ENCODE measurements around the gene XKR3.
"Not testable (repeated sequence)": the region's sequence is repeated elsewhere in the genome, so short reads cannot be mapped to it uniquely, and the experiment has no call there.

XKR3 gene

DNA sequence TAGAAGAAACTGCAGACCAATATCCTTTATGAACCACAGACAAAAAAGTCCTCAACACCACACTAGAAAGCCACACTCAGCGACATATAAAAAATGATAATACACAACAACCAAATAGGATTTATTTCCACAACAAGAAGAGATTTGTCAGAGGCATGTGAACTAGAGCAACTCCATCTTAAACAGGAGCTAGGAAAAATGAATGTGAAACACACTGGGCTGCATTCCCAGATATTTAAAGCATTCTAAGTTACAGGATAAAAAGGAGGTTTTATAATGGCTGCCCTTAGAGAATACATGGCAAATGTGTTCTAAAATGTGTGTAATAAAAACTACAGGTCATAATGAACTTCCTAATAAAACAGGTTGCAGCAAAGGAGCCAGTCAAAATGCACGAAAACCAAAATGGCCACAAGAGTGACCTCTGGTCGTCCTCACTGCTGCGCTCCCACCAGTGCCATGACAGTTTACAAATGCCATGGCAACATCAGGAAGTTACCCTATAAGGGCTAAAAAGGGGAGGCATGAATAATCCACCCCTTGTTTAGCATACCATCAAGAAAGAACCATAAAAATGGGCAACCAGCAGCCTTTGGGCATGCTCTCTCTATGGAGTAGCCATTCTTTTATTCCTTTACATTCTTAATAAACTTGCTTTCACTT lies 21.8 kb downstream of the XKR3 start:
- DNase-seq = no peak

DNA sequence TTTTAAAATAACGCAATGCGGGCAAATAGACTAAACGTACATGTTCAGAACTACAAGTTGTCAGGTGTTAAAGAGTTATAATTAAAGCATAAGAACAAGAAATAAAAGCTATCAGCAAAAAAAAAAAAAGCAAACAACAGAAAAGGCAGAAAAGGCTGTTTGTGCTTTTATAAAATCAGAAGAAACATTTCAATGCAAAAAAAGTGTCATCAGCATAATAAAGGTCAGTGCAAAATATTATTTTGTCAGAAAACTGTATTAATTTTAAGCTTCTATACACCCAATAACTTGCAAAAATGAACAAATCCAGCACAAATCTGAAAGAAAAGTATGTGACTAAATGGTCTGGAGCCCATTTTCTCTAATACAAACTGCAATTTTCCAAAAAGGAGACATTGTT lies 23.6 kb downstream of the XKR3 start:
- DNase-seq = no peak

DNA sequence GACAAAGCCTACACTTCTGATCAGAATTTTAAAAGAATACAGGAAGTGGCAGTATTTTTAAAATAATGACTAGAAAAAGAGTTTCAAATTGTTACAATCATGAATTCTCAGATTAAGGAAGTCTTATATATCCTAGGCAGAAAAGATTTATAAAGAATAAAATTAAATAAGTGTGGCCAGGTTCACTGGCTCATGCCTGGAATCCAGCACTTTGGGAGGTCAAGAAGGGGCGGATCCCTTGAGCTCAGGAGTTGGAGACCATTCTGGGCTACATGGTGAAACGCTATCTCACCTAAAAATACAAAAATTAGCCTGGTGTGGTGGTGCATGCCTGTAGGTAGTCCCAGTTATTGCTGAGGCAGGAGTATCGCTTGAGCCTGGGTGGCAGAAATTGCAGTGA lies 24.1 kb downstream of the XKR3 start:
- DNase-seq = no peak

DNA sequence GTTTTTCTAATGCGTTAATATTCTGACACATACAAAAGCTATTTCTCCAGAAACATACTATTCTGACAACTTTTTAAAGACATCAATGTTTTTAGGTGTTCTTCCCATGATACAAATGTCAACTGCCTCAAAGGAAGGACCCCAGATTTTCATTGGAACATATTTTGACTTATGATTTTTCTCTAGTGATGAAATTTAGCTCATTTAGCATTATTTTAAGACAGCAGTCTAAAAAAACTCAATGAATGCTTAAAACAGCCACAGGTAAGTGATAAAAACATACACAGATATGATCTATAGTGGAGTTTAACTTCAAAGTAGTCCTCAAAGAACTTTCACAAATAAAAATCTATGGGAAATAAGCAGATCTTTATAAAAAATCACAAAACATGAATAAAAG lies 24.9 kb downstream of the XKR3 start:
- no peak for DNase-seq

DNA sequence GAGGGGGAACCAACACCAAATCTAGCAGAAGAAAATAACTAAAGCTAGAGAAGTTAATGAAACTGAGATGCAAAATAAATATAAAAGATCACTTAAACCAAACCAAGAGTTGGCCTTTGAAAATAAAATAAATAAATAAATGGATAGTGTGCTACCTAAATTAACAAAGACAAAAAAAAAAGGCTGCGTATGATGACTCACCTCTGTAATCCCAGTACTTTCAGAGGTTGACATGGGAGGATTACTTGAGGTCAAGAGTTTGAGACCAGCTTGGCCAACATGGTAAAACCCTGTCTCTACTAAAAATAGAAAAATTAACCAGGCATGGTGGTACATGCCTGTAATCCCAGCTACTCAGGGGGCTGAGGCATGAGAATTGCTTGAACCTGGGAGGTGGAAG lies 29.7 kb downstream of the XKR3 start:
- DNase-seq = not testable (repeated sequence)

DNA sequence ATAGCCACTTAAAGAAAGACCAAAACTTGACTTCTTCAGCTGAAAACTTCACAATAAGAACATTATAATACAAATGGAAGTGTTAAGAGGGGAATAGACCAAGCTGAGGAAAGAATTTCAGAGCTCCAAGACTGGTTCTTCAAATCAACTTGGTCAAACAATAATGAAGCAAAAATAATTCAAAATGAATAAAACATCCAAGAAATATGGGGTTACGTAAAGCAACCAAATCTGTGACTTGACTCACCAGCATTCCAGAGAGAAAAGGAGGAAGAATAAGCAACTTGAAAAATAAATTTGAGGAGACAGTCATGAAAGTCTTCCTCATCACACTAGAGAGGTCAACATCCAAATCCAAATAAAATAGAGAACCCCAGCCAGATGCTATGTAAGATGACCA lies 31.4 kb downstream of the XKR3 start:
- no peak for DNase-seq

DNA sequence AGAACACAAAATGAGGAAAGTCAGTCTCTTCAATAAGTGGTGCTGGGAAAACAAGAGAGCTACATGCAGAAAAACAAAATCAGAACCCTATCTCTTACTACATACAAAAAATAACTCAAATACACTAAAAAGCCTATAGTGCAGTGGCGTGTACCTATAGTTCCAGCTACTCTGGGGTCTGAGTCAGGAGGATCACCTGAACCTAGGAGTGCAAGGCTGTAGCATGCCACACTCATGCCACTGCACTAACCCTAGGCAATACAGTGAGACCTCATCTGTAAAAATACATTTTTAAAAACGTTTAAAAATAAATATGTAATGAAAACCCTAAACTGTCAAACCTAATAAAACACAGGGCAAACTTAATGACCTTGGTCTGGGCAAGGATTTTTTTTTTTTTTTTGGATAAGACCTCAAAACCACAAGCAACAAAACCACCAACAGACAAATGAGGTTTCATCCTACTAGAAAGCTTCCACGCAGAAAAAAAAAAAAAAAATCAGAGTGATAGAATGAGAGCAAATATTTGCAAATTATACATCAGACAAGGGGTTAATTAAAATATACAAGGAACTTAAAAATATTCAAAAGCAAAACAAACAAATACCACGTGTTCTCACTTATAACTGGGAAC lies 35.2 kb downstream of the XKR3 start:
- DNase-seq = no peak

DNA sequence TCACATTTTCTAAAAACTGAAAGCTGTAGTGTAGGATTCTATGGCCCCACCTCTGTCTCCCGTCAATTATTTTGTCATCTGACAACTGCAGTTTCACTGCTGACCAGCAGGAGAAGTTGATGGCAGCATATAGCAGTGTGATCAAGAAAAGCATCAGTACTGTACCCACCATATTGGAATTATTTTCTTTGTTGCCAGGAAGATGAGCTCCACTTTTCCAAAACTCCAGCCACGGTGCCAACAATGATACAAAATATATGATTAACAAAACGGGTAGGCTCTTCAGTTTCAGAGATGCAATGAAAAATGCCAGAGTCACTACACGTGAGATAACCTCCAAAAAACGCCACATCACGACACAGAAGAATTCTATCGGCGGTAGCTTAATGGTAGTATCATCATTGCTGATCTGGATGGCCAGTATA lies 41.3 kb downstream of the XKR3 start:
- DNase-seq = no peak

DNA sequence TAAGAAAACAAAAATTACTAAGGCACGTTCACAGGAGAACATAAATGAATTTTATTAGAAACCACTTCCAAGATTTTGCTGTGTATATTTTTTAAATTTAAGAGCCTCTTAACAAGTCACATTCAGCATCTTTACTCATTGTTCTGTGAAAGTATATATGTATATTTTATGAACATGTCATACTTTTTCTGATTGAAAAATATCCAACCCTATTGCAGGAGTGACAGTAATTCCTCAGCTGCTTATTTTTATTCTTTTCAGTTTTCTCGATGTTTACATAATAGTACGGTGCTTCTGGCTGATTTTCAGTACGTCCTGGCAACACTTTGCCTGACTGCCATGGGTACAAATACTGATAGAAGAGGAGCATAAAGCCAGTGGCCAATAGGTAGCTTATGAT lies 41.8 kb downstream of the XKR3 start:
- DNase-seq = no peak

DNA sequence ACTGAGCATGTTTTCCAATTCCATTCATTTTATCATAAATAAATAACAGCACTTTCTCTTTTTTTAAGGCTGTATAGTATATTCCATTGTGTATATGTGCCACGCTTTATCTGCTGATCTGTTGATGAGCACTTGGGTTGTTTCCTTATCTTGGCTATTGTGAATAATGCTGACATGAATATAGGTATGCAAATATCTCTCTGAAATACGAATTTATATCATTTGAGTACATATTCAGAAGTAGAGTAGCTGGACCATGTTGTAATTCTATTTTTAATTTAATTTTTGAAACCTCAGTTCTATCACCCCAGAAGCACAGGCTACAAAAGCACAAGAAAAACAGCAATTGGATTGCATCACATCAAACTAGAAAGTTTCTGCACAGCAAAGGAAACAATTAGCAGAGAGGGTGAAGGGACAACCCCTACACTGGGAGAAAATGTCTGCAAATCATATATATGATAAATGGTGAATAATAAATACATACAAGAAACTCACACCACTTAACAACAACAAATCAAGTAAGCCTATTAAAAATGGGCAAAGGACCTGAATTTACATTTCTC lies 43.4 kb downstream of the XKR3 start:
- DNase-seq = no peak

DNA sequence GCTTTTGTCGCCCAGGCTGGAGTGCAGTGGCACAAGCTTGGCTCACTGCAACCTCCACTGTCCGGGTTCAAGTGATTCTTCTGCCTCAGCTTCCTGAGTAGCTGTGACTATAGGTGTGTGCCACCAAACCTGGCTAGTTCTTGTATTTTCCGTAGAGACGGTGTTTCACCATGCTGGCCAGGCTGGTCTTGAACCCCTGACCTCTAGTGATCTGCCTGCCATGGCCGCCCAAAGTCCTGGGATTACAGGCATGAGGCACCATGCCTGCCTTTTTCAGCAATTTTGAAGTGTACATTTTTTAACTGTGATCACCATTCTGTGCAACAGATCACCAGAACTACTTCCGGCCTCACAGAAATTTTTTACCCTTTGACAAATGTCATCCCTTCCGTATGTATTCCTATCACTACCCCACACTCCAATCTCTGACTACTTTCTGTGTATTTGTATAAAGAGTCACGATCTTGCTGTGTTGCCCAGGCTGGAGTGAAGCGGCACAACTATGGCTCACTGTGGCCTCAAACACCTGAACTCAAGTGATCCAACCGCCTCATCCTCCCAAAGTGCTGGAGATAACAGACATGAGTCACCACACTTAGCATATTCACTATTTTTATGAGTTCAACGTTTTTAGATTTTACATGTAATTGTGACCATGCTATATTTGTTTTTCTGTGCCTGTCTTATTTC lies 44.0 kb downstream of the XKR3 start:
- no peak for DNase-seq

DNA sequence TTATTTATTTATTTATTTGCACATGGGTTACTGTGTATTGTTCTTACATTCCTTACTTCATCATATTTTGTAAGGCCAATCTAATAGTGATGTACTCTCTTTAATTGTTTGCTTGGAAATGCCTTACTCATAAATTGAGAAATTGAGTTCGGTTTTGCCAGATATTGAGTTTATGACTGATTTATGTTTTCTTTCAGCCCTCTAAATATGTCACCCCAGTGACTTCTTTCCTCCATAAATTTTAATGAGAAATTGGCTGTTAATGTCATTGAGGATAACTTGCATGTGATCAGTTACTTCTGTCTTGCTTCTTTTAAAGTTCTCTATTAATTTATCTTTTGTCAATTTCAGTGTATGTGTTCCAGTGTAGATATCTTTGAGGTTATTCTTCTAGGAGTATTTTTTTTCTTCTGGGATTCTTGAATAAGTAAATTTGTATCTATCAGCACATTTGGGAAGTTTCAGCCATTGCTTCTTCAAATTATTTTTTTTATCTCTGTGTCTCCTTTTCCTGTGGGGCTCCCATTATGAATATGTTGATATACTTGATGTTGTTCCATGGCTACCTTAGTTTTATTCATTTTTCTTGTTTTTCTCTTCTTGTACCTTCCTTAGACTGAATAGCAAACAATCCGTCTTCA lies 47.8 kb downstream of the XKR3 start:
- DNase-seq = no peak

DNA sequence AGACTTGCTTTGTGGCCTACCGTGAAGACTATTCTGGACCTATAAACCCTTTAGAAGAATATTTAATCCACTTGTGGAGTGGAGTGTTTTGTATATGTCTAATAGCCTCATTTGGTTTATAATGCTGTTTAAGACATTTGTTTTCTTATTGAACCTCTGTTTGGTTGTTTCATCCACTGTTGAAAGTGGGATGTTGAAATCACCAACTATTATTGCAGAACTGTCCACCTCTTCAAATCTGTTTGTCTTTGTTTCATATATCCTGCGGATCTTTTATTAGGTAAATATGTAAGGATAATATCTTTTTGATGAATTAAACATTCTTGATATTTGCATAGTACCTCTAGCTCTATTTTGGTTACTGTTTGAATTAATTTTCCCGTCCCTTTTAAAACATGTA lies 49.1 kb downstream of the XKR3 start:
- DNase-seq = no peak

DNA sequence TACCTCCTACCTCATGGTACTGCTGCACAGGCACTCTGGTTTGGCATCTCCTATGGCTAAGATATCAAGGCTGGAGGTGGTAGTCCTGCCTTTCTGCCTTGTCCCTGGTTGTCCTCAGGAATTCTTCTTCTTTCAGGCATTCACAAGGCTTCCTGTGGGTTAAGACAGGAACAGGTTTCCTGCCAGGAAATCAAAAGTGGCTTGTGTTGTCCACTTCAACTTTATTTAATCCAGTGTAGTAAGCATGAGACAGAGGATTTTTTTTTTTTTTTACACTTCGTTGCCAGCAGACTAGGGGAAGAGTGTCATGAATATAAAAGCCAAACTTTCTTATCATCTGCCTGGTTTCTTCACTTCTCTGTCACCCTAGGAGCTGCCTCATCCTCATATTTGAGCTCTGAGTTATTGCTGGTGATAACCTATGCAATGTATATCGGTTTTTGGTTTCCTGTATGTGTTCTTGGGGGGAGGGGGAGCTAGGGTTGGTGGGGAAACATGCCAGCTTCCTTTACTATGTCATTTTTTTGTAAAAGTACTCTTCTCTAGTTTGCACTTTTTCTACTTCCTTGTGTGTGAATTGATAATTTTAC lies 50.2 kb downstream of the XKR3 start:
- DNase-seq = no peak

DNA sequence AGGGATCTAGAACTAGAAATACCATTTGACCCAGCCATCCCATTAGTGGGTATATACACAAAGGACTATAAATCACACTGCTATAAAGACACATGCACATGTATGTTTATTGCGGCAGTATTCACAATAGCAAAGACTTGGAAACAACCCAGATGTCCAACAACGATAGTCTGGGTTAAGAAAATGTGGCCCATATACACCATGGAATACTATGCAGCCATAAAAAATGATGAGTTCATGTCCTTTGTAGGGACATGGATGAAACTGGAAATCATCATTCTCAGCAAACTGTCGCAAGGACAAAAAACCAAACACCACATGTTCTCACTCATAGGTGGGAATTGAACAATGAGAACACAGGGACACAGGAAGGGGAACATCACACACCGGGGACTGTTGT lies 53.6 kb downstream of the XKR3 start:
- not testable (repeated sequence) for DNase-seq

DNA sequence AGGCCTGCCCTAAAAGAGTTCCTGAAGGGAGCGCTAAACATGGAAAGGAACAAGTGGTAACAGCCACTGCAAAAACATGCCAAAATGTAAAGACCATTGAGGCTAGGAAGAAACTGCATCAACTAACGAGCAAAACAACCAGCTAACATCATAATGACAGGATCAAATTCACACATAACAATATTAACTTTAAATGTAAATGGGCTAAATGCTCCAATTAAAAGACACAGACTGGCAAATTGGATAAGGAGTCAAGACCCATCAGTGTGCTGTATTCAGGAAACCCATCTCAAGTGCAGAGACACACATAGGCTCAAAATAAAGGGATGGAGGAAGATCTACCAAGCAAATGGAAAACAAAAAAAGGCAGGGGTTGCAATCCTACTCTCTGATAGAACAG lies 57.3 kb downstream of the XKR3 start:
- not testable (repeated sequence) for DNase-seq

DNA sequence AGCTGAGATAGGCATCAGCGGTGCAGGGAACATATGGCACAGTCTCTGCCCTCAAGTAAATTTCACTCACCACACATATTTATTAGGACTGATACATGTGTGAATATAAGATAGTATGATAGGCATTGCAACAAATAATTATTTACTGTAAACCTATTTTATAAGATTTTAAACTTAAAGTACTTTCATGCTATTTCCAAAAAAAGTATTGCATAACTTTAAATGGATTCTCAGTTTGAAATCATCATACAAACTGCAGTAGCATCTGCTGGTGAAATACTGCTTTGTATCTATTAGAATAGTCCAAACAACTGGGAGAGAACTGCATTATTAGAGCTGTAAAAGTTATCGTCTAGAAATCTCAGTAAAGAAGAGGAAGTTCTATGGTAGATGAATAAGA lies 63.0 kb downstream of the XKR3 start:
- not testable (repeated sequence) for DNase-seq

DNA sequence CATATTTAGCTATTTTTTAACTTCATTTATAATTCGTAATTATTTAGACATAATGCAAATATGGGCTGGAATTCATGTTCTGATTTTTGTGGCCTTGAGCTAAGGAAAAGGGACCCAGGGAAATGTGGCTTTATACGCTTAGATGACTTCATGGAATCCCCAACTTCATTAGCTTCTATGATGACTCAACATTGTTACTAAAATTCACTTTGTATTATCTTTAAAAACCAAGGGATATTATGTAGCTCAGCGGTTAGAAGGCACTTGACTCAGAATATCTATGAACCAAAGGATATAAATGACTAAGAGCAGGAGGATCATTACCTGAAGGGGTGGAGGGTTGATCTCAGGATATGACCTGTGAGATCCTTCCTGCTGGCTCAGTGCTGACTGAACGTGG lies 64.8 kb downstream of the XKR3 start:
- DNase-seq = not testable (repeated sequence)

DNA sequence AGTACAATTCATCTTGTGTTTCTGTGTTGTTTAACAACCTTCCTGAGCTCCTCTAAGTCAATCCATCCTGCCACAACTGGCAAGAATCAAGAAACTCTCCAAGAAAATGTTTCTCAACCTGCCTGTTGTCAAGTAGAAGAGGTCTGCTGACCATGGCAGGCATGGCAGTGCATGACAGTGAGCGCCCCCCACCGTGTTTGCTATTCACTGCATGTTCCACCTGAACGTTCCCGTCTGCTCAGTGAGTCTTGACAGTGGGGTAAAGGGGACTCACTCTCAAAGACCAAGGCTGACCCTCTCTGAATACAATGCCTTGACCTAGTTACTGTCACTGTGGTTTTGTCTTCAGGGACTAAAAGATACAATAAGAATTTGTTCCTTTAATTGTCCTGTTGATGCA lies 75.9 kb downstream of the XKR3 start:
- DNase-seq = not testable (repeated sequence)

DNA sequence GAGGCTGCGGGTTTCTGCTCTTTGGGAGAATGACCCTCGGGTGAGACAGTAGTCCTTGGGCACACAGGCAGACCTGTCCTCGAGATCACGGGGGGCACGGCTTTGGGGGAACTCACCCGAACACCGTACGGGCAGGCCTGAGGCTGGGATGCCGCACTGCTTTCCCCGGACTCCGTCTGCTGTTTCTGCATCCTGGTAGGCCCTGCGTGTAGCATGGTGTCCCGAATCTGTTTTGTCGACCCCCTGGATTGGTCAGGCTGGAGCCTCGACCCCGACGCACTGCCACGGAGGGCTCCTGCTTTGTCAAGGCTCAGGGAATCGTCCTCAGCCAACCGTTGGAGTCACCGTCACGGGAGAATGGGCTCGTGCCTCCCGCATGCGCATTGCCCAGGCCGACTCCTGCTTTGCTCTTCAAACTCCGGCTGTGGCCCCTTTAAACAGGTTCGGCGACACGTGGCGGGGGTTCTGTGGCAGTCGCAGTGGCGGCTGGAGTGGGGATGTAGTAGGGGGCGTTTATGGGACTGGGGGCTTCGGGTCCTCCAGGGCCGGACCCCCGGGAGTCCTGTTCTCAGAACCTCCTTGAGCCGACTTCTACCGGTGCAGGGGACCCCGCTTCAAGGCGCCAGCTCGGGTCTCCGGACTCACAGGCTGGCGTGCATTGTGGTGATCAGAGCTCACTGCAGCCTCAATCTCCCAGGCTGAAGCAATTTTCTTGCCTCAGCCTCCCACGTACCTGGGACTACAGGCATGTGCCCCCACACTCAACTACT lies 76.9 kb downstream of the XKR3 start:
- DNase-seq = not testable (repeated sequence)

DNA sequence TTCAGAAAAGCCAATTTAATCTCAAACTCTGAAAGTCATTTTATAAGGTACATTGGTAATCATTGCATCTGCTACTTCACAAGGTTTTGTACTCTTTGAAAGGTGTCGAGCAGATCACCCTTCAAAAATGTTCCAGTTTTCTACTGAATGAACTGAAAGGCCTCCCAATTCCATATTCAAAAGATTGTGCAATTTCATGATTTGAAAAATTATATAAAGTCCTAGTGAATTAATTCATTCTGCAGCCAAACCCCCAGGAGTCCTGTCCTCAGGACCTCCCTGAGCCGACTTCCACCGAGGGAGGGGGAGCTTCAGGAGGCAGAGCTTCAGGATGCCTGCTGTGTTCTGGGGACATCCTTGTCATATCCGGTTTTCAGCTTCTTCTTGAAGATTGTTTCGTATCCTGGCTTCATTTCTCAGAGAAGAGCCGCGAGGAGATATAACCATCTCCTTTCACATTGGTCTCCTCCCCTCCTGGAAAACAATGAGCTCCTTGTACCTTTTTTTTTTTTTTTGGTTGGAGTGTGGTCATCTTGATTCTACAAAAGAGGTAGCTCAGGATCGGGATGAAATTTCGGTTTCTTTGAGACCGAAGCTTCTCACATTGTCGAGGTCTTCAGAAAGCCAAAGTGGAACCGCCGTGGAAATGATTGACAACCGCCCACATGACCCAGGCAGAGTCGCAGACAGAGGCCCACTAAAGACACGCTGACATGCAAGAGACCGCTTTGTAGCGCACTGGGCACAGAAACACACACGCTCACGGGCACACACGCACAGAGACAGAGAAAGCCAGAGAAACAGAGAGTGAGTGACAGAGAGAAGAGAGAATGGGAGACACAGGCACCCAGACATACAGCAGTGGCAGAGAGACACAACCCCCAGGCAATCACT lies 77.7 kb downstream of the XKR3 start:
- DNase-seq = not testable (repeated sequence)
